Measurements from ENCODE around the gene BPI.
"Not testable (repeated sequence)": the region's sequence is repeated elsewhere in the genome, so short reads cannot be mapped to it uniquely, and the experiment has no call there.

BPI gene

DNA sequence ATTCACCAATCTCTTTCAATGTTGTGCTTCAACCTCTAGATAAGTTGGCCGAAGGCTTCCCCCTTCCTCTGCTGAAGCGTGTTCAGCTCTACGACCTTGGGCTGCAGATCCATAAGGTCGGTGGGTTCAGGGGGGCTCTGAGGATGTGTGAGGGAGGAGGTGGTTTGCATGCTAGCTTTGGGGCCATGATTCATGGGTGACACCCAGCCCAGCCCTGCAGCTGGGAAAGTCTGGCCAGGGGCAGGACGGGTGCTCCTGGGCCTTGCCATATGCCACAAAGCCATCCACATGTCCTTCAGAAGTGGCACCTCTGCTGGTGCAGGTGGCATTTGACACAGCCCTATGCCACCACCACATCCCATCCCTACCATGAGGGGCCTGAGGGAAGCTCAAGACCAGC, 69.9 kb downstream of the BPI start:
- DNase-seq, result no peak

DNA sequence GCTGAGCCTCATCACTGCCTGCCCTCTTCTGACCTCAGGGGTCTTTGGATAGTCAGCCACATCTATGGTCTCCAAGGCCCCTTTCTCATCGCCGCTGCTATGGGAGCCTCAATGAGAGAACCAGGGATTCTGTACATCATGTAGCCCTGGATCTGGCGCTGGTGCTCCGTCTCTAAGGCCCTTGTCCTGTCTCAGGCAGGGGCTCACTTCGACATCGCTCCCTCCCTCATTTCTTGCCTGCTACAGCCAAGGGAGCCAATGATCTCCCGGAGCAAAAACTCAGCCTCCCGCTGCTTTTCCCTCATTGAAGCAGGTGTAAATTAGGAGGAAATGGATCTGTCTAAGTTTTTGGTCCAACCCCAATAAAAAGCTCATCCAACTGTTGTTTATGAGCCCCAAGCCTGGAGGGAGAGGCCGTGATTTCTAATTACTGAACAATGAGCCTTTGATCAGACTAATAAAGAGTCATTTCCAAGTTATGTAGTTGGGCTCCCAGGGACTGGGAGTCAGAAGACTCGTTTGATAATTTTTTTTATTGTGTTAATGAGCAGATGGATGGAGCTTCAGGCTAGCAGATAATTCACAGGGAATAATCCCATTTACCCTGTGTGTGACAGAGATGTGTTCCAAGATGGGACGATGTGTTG, 73.2 kb downstream of the BPI start:
- no peak for DNase-seq

DNA sequence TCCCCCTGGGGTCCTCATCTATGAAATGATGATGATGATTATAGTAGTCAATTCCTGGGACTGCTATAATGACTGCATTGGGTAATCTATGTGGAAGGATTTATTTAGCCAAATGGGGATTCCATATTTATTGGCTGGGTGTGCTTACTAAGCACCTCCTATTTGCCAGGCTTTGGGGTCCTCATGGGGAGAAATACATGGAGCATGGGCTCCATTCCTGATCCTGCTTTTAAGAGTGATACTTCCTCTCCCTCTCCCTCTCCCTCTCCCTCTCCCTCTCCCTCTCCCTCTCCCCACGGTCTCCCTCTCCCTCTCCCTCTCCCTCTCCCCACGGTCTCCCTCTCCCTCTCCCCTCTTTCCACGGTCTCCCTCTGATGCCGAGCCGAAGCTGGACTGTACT, 73.9 kb downstream of the BPI start:
- DNase-seq, result not testable (repeated sequence)

DNA sequence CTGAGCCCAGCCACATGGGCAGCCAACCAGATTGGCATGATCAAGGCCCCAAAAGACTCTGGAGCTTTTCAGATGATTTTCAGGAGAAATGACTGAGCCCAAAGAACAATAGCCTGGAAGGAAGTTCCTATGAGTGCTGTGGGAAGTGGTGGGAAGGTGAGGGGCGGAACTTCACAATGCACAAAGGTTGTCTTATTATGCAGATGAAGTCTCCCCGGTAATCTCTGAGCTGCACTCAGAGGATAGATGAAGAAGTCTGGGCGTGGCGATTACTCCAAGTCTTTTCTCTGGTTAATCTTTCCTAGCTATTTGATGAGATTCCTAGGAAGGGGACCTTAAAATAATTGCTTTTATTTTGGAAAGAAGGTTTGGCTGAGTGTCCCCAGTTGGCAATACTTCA, 79.2 kb downstream of the BPI start:
- no peak for DNase-seq

DNA sequence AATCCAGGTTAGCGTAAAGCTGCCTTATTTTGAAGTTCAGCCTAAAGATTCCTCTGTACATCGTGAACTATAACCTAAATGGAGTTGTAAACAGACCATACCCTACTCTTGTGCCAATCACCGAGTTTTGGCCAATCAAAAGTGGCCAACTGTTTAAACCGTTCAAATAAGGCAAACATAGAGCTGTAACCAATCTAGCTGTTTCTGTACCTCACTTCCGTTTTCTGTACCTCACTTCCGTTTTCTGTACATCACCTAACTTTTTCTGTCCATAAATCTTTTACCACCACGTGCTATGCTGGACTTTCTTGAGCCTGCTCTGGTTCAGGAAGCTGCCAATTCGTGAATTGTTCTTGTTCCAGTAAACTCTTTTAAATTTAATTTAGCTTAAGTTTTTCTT, 82.0 kb downstream of the BPI start:
- no peak for DNase-seq

DNA sequence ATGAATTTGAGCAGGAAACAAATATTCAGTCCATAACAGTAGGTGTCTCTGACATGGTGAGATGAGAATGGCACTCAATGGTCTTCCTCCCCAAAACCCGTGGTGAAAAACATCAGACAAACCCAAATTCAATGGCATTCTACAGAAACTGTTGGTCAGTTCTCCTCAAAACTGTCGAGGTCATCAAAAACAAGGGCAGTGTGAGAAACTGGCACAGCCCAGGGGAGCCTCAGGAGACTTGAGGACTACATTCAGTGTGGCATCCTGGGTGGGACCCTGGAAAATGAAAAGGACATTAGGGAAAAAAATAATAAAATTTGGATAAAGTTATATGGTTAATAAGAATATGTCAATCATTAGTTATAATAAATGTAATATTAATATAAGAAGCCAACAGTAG, 82.9 kb downstream of the BPI start:
- no peak for DNase-seq

Data from NCI-H187 treated with DMSO at 0.1 percent for 48 hours (cell line).